Tibial nerve (tissue), 3 donors: ENCODE measurements around the gene LRPPRC.

Experiments
- CTCF ChIP-seq, 5 experiments: fragments of 200-600 bp in 3 of 5; fragments of 450-650 bp in 2 of 5; sonication (generic) in 3 of 5; IDR thresholded peaks; one replicate each; pipeline ENCODE4 v1.5.1; 2016 to 2019; ENCODE audit warnings: antibody characterized with exemption in 5 of 5, mild to moderate bottlenecking in 3 of 5, moderate library complexity in 2 of 5
- POLR2A ChIP-seq, 2 donors: fragments of 450-650 bp; IDR thresholded peaks; one replicate each; pipeline ENCODE4 v1.6.1; 2017; ENCODE audit warnings: antibody characterized with exemption in 2 of 2, mild to moderate bottlenecking in 2 of 2, moderate library complexity in 2 of 2

- no peak for TF ChIP-seq POLR2A (IDR thresholded peaks at IDR 0.05)
- TF ChIP-seq CTCF (IDR thresholded peaks at IDR 0.05): no peak
Observed at GRCh38 chr2:43905371-43905803, 90.4 kb downstream of the LRPPRC start.
